H9 (cell line): ENCODE results near the gene RBM45. TPM values are rescaled to one million over a fixed set of nuclear protein-coding genes. Genes with fewer than 3 reads are reported as not detected.

Experiments used
- DNase-seq: peaks from one replicate; pipeline ENCODE4 v3.0.0-alpha.2; 2017
- H2AFZ ChIP-seq: one replicate; pipeline ENCODE4 v1.6.1; 2013; ENCODE audit warnings: mild to moderate bottlenecking, low read length, control low read depth, moderate library complexity
- H2AK5ac ChIP-seq: 2 replicates; pipeline ENCODE4 v1.6.1; 2013; ENCODE audit warnings: low read length, control low read depth, mixed read lengths; ENCODE audit not compliant: insufficient read length
- H2BK120ac ChIP-seq: one replicate; pipeline ENCODE4 v1.6.1; 2013; ENCODE audit warnings: low read depth, mild to moderate bottlenecking, low read length, control low read depth, inconsistent platforms; ENCODE audit not compliant: poor library complexity, severe bottlenecking
- H2BK12ac ChIP-seq: 2 replicates; pipeline ENCODE4 v1.6.1; 2013; ENCODE audit warnings: low read length, control low read depth, mixed read lengths, low read depth; ENCODE audit not compliant: insufficient read length
- H2BK15ac ChIP-seq: 2 replicates; pipeline ENCODE4 v1.6.1; 2013; ENCODE audit warnings: low read depth, low read length, control low read depth
- H2BK20ac ChIP-seq: one replicate; pipeline ENCODE4 v1.6.1; 2013; ENCODE audit warnings: low read depth, mild to moderate bottlenecking, low read length, control low read depth, inconsistent platforms; ENCODE audit not compliant: poor library complexity, severe bottlenecking
- H2BK5ac ChIP-seq: 2 replicates; pipeline ENCODE4 v1.6.1; 2013; ENCODE audit warnings: low read length, control low read depth, mixed read lengths; ENCODE audit not compliant: insufficient read length
- H3K14ac ChIP-seq: 2 replicates; pipeline ENCODE4 v1.6.1; 2013; ENCODE audit warnings: low read length, control low read depth; ENCODE audit not compliant: insufficient read depth
- H3K18ac ChIP-seq: 2 replicates; pipeline ENCODE4 v1.6.1; 2013; ENCODE audit warnings: low read depth, mild to moderate bottlenecking, mixed read lengths, low read length, control low read depth; ENCODE audit not compliant: insufficient read length
- H3K23ac ChIP-seq: 2 replicates; pipeline ENCODE4 v1.6.1; 2013; ENCODE audit warnings: low read length, control low read depth, mixed read lengths, low read depth; ENCODE audit not compliant: insufficient read length
- H3K23me2 ChIP-seq: 2 replicates; pipeline ENCODE4 v1.6.1; 2013; ENCODE audit warnings: low read depth, mild to moderate bottlenecking, mixed read lengths, low read length, control low read depth; ENCODE audit not compliant: insufficient read length, poor library complexity, severe bottlenecking
- H3K27ac ChIP-seq: 2 replicates; pipeline ENCODE4 v1.5.1; 2013; ENCODE audit warnings: low read length, control low read depth, mixed read lengths, low read depth; ENCODE audit not compliant: insufficient read length
- H3K27me3 ChIP-seq: 2 replicates; pipeline ENCODE4 v1.6.1; 2013; ENCODE audit warnings: low read length, control low read depth, inconsistent platforms; ENCODE audit not compliant: insufficient read depth
- H3K4ac ChIP-seq: 2 replicates; pipeline ENCODE4 v1.6.1; 2013; ENCODE audit warnings: low read depth, mild to moderate bottlenecking, control low read depth, inconsistent platforms, low read length, moderate library complexity
- H3K4me1 ChIP-seq: 2 replicates; pipeline ENCODE4 v1.6.1; 2013; ENCODE audit warnings: low read length, control low read depth, inconsistent platforms; ENCODE audit not compliant: insufficient read depth
- H3K4me2 ChIP-seq: 2 replicates; pipeline ENCODE4 v1.6.1; 2013; ENCODE audit warnings: low read length, control low read depth, mixed read lengths; ENCODE audit not compliant: insufficient read length, insufficient read depth
- H3K56ac ChIP-seq: 2 replicates; pipeline ENCODE4 v1.6.1; 2013; ENCODE audit warnings: low read depth, mild to moderate bottlenecking, mixed read lengths, low read length, control low read depth; ENCODE audit not compliant: insufficient read length
- H3K79me1 ChIP-seq: 2 replicates; pipeline ENCODE4 v1.6.1; 2013; ENCODE audit warnings: low read depth, mild to moderate bottlenecking, moderate library complexity, low read length, control low read depth, inconsistent platforms; ENCODE audit not compliant: insufficient read depth, poor library complexity, severe bottlenecking
- H3K79me2 ChIP-seq: 2 replicates; pipeline ENCODE4 v1.6.1; 2013; ENCODE audit warnings: low read length, control low read depth, inconsistent platforms; ENCODE audit not compliant: insufficient read depth
- H3K9ac ChIP-seq: 2 replicates; pipeline ENCODE4 v1.6.1; 2013; ENCODE audit warnings: low read length, control low read depth, mixed read lengths; ENCODE audit not compliant: insufficient read length; ENCODE audit errors: extremely low read depth
- H3K9me3 ChIP-seq: one replicate; pipeline ENCODE4 v1.6.1; 2013; ENCODE audit warnings: low read depth, low read length, inconsistent platforms; ENCODE audit not compliant: control insufficient read depth
- H3T11ph ChIP-seq: one replicate; pipeline ENCODE4 v1.6.1; 2013; ENCODE audit warnings: mild to moderate bottlenecking, low read length, control low read depth, inconsistent platforms
- H4K20me1 ChIP-seq: one replicate; pipeline ENCODE4 v1.6.1; 2013; ENCODE audit not compliant: control insufficient read depth, insufficient read length, insufficient read depth
- H4K5ac ChIP-seq: 2 replicates; pipeline ENCODE4 v1.6.1; 2013; ENCODE audit warnings: low read depth, mild to moderate bottlenecking, mixed read lengths, low read length, control low read depth; ENCODE audit not compliant: insufficient read length
- H4K8ac ChIP-seq: replicated peaks from 2 replicates; pipeline ENCODE4 v1.6.1; 2013; ENCODE audit warnings: low read length, control low read depth, mixed read lengths, low read depth; ENCODE audit not compliant: insufficient read length
- H4K91ac ChIP-seq: 2 replicates; pipeline ENCODE4 v1.6.1; 2013; ENCODE audit warnings: low read depth, mild to moderate bottlenecking, moderate library complexity, mixed read lengths, low read length, control low read depth; ENCODE audit not compliant: insufficient read length
- H3K27ac Mint-ChIP-seq, 3 experiments: 2 replicates in 2 of 3; 3 replicates in 1 of 3; pipeline ENCODE4 v1.8.0; 2020 to 2021; ENCODE audit warnings: mixed read lengths in 3 of 3, mild to moderate bottlenecking in 1 of 3, moderate library complexity in 1 of 3
- H3K27me3 Mint-ChIP-seq: 2 replicates; pipeline ENCODE4 v1.8.0; 2021; ENCODE audit warnings: low read depth, mild to moderate bottlenecking, moderate library complexity, mixed read lengths
- H3K36me3 Mint-ChIP-seq, 3 experiments: 2 replicates in 2 of 3; 3 replicates in 1 of 3; pipeline ENCODE4 v1.8.0; 2020 to 2021; ENCODE audit warnings: low read depth in 3 of 3, mixed read lengths in 3 of 3; ENCODE audit not compliant: insufficient read depth in 1 of 3
- H3K4me1 Mint-ChIP-seq, 2 experiments: 2 replicates each; pipeline ENCODE4 v1.8.0; 2020; ENCODE audit warnings: mixed read lengths in 2 of 2
- H3K4me3 Mint-ChIP-seq, 2 experiments: 2 replicates in 1 of 2; 3 replicates in 1 of 2; pipeline ENCODE4 v1.8.0; 2020 to 2021; ENCODE audit warnings: mild to moderate bottlenecking in 2 of 2, mixed read lengths in 2 of 2, moderate library complexity in 1 of 2
- H3K9me3 Mint-ChIP-seq, 2 experiments: 2 replicates in 1 of 2; 3 replicates in 1 of 2; pipeline ENCODE4 v1.8.0; 2020; ENCODE audit warnings: mild to moderate bottlenecking in 2 of 2, mixed read lengths in 2 of 2, moderate library complexity in 1 of 2
- CTCF ChIP-seq: fragments of 200-600 bp; sonication (generic); conservative IDR thresholded peaks from 3 replicates; pipeline ENCODE4 v1.8.0; 2021; ENCODE audit warnings: antibody characterized with exemption, mild to moderate bottlenecking
- WGBS: extraction: QIAGEN DNeasy Blood & Tissue Kit; methylation state at CpG from one replicate; pipeline ENCODE4 v1.1.7; 2013; ENCODE audit warnings: missing lambda C conversion rate, low lambda C conversion rate, mixed read lengths; ENCODE audit not compliant: insufficient read length; ENCODE audit errors: extremely low coverage; 5-methylcytosine and 5-hydroxymethylcytosine counted together
- total RNA-seq: library from RNA; stranded (reverse); gene quantifications from 2 replicates; pipeline ENCODE4 v1.2.1, GENCODE V29; 2021

The RBM45 gene
- total RNA-seq, 1 experiment from 2014 or later: 13.9 TPM

GRCh38 chr2:178136321-178137025 is 24.2 kb downstream of the RBM45 start:
- H2BK5ac ChIP-seq: no peak overlapping the region
- no peak overlapping the region for H2BK12ac ChIP-seq
- H2BK20ac ChIP-seq: no peak overlapping the region
- no peak overlapping the region for H3K9ac ChIP-seq
- no peak overlapping the region for H3K4ac ChIP-seq
- no peak overlapping the region for H3K27ac ChIP-seq
- WGBS: no CpG with 5 or more reads among the region's 5 CpGs
- no peak overlapping the region for H3K14ac ChIP-seq
- no peak for DNase-seq
- no peak overlapping the region for H2BK120ac ChIP-seq
- H3K79me1 ChIP-seq: no peaks in the 10 kb centered on the region
- H4K8ac ChIP-seq: no peak overlapping the region
- H3T11ph ChIP-seq: no peak overlapping the region
- Mint-ChIP-seq H3K27ac (no peak overlapping the region), H3K9me3 (no peaks in the 10 kb centered on the region), H3K27me3 (no peaks in the 10 kb centered on the region; the same call in 1 of the 2 replicates), H3K4me3 (no peak overlapping the region), H3K36me3 (no peaks in the 10 kb centered on the region), H3K4me1 (peaks cover 7 to 11% of the 10 kb centered on the region in 2 experiments)
- no peak overlapping the region for H2AK5ac ChIP-seq
- no peak overlapping the region for H3K56ac ChIP-seq
- no peak overlapping the region for H3K4me2 ChIP-seq
- H2BK15ac ChIP-seq: no peak overlapping the region
- no peaks in the 10 kb centered on the region for H4K20me1 ChIP-seq
- H3K4me1 ChIP-seq: no peaks in the 10 kb centered on the region
- H3K9me3 ChIP-seq: no peaks in the 10 kb centered on the region
- no peak overlapping the region for H4K91ac ChIP-seq
- no peak overlapping the region for H3K23ac ChIP-seq
- no peak overlapping the region for H4K5ac ChIP-seq
- no peak overlapping the region for H2AFZ ChIP-seq
- no peak overlapping the region for H3K18ac ChIP-seq
- no peaks in the 10 kb centered on the region for H3K79me2 ChIP-seq
- no peaks in the 10 kb centered on the region for H3K27me3 ChIP-seq
- no peak for TF ChIP-seq CTCF
- no peaks in the 10 kb centered on the region for H3K23me2 ChIP-seq
